ENCODE results near the gene ISG20. TPM values are rescaled to one million over a fixed set of nuclear protein-coding genes. Genes with fewer than 3 reads are reported as not detected.

Gene ISG20
- total and polyA plus RNA-seq, 2 of the 8 experiments (the other 6 are each of a cell fraction or from before 2014, with no cell fraction given): 2.9 to 5.2 TPM

GRCh38 chr15:88686166-88686565, 47.4 kb downstream of the ISG20 start (continued):
- TF ChIP-seq CHD2 (IDR thresholded peaks at IDR 0.05; ENCODE audit: low read length) (no peak), SUZ12 (IDR thresholded peaks at IDR 0.05; ENCODE audit: low read length) (no peak), HDAC2 (IDR thresholded peaks at IDR 0.05; ENCODE audit: borderline replicate concordance in 1 of 2, low read depth in 2 of 2, low read length in 2 of 2) (no peak), JUND (IDR thresholded peaks at IDR 0.05; ENCODE audit: low read length) (no peak)
